Fibroblast of villous mesenchyme (primary cell): ENCODE results near the gene PIK3R2. TPM values are rescaled to one million over a fixed set of nuclear protein-coding genes. Genes with fewer than 3 reads are reported as not detected.

Experiments
- DNase-seq: peaks from one replicate; pipeline ENCODE4 v3.0.0-alpha.2; 2010; ENCODE audit warnings: low read depth
- H3K4me3 ChIP-seq: 2 replicates; pipeline ENCODE4 v1.5.1; 2011; ENCODE audit warnings: low read depth, mild to moderate bottlenecking, low read length
- CTCF ChIP-seq: IDR thresholded peaks from 2 replicates; pipeline ENCODE4 v1.5.1; 2012; ENCODE audit warnings: low read depth, mild to moderate bottlenecking, low read length; ENCODE audit not compliant: insufficient read depth
- total RNA-seq: library from RNA; depleted of rRNA; stranded (reverse); fragments of >200 nt; gene quantifications from 2 replicates; pipeline ENCODE4 v1.2.3, GENCODE V29; 2012

The PIK3R2 gene
- total RNA-seq, 1 donor = 30.7 TPM

- no peak for DNase-seq
- no peak overlapping the region for H3K4me3 ChIP-seq
- TF ChIP-seq CTCF = no peak
These were observed 8.6 kb upstream of the PIK3R2 start for GRCh38 chr19:18144361-18144760.

DNA sequence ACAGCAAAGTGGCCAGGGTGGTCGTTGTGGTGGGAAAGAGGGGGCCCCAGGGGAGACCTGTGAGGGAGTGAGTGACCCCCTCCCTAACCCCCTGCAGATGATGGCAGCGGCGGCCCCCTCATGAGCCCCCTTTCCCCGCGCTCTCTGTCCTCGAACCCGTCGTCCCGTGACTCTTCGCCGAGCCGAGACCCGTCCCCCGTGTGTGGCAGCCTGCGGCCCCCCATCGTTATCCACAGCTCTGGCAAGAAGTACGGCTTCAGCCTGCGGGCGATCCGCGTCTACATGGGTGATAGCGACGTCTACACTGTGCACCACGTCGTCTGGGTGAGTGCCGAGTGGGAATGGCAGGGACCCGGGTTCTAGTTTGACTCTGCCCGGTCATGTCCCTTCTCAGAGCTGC, 8.1 kb upstream of the PIK3R2 start:
- H3K4me3 ChIP-seq = no peak overlapping the region
- no peak for TF ChIP-seq CTCF
- no peak for DNase-seq

DNA sequence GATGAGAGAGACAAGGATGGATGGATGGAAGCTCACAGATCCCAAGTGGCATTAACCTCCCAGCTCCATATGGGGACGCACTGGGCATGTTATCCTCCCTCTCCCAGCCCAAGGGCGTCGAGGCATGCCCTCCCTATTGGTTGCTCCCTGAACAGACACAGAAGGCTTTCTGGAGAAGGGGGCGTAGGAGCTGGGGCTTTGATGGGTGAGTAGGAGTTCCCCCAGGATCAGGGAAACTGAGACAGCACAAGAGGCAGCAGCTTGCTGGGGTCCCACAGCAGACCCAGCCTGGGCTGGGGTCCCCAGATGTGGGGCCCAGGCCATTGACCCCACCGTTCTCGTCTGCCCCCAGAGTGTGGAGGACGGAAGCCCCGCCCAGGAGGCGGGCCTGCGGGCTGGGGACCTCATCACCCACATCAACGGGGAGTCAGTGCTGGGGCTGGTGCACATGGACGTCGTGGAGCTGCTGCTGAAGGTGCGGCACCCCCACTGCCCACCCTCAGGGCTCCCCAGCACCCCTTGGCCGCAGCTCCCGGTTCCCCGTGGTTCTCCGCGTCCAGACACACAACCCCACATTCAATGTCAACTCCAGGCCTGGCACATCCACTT, 7.5 kb upstream of the PIK3R2 start:
- DNase-seq = no peak
- H3K4me3 ChIP-seq = no peak overlapping the region
- TF ChIP-seq CTCF = no peak

DNA sequence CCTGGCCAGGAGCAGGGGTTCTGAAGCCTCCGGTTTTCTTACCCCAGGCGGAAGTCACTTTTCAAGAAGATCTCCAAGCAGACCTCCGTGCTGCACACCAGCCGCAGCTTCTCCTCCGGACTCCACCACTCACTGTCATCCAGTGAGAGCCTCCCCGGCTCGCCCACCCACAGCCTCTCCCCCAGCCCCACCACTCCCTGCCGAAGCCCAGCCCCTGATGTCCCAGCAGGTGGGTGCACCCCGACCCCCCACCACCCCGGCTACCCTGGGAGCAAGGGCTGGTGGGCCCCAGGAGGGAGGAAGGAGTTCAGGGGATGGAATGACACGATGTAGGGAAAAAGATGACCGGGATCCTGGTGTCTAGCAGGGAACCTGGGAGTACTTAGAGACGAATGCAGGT, 5.6 kb upstream of the PIK3R2 start:
- no peak for DNase-seq
- TF ChIP-seq CTCF = no peak
- H3K4me3 ChIP-seq = no peak overlapping the region

- DNase-seq = no peak
- no peak for TF ChIP-seq CTCF
- H3K4me3 ChIP-seq = no peak overlapping the region
These were observed 3.4 kb upstream of the PIK3R2 start for GRCh38 chr19:18149596-18149975.

DNA sequence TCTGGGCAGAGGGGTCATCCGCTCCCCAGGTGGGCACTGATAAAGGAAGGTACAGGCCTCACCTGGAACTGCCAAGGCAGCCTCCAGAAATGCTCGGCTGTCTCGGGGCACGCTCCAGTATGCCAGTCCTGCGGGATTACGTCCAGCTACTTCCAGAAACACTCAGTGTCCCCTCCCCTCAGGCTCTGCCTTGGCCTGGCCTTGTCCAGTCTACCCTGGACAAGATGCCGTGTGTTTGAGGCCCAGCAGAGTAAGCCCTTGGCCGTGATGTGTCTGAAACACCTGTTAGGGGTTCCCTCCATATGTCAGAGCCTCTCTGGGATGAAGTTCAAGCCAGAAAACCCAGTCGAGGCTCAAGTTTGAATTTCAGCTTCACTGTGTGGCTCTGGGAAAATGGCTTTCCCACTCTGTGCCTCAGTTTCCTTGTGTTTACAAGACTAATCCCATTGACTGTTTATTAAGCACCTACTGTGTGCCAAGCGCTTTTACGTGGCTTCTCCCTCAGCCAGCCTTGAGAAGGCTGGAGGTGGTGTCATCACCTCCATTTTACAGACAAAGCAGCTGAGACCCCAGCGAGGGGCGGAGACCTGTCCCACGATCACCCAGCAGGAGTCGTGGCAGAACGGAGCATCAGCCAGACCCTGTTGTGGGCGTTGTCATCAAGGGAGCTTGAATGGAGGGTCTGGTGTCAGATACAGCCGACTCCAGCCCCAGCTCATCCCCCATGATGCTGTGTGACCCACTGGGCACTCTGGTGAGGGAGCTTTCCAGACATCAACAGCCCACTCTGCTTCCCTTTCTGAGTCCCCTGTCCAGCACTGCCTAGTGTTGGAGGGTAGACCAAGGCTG, 2.0 kb upstream of the PIK3R2 start:
- no peak for TF ChIP-seq CTCF
- DNase-seq = no peak
- H3K4me3 ChIP-seq = no peak overlapping the region
